GM19193 (cell line): Measurements from ENCODE around the gene ZMAT5.

ENCODE experiments used
- POLR2A ChIP-seq: IDR thresholded peaks from 4 replicates; pipeline ENCODE4 v1.6.1; 2011; ENCODE audit not compliant: insufficient read depth, insufficient read length; ENCODE audit errors: extremely low read depth

ZMAT5 gene

DNA sequence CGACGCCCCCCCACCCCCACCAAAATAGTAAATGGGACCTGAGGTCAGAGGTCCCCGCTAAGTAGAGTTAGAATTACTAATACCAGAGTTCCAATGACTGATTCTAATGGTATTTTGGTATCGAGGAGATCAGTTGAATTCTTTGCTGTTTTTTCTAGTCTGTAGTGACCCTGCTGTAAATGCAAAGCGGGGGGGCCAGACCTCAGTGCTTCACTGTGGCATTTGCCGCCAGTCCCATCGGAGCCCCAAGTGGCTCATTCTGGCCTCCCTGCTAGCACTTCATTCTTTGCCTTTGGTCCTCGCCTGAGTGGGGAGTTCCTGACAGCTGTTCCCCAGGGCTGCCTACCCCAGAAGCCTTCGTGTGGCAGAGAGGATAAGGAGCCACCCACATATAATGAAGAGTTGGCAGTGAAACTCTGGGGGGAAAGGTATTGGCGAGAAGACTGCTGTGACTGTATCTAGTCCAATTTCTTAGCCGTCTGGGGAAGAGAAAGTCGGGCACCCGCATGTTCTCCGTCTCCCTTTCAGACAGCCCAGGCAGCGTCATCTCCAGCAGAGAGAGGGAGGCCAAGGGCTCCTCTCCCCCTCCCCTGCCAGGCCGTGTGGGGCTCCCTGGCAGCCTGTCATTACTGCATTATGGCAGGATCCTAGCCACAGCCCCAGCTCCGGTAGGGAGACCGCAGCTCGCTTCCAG is 66.5 kb downstream of the ZMAT5 start:
- no peak for TF ChIP-seq POLR2A

DNA sequence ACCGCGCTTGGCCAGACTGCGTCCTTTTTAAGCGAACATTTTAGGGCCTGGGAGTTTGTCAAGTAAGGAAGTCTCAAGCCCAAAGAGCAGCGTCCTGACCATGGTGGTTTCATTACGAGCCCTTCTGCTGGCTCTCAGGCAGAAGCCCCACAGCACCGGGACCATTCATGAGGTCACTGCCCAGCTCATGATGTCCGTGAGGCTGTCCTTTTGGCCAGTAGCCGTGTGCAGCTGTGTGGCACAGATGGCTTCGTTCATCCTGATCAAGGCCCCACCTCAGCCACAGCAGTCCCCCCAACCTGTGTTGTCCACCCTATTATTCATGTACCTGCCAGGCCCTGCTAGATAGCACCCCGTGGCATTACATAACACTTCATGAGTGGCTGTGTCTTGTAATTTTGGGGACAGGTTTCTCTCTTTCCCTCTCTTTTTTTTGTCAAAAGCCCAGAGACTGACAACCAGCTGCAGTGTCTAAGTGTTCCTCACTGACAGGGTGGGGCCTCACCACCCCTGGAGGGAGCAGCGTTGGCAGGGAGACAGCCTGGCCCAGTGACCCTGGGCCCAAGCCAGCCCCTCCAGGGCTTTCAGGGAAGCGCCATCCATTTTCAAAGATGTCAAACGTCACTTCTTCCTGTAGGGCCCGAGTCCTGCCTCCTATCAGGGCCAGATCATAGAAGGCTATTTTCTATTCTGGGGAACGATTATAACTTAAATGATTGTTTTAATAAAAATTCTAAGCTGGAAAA is 68.8 kb downstream of the ZMAT5 start:
- no peak for TF ChIP-seq POLR2A

DNA sequence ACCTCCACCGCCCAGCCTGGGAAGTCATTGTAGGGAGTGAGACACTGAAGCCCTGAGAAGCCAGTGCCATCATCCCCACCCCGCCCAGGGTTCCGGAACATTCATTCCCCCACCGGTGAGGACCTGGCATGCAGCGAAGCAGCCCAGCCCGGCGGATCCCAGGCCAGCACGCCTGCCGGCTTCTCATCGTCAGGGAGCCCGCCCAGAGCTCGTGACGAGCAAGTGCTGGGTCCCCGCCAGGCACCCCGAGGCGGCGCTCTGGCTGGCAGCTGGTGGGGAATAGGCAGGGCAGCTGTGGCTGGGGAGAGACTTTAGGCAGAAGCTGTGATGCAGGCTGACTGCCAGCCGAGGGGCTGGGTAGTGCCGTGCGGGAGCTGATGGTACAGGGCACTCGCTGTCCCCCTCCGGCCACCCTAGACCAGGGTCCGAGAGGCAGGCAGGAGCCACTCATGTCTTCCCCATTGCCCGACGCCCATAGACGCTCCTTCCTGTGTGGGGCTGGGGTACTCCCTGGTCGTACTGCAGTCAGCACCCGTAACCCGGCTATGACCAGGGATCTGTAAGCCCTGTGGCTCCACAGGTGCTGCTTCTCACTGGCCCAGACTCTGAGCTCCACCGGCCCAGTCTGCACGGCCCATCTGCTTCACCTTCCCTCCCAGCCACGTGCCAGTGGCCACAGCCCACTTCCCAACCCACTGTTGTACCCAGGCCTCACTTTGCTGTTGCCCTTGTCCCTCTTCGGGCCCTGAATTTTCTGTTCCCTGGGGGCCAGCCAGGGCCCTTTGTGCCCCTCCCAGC is 71.5 kb downstream of the ZMAT5 start:
- no peak for TF ChIP-seq POLR2A

DNA sequence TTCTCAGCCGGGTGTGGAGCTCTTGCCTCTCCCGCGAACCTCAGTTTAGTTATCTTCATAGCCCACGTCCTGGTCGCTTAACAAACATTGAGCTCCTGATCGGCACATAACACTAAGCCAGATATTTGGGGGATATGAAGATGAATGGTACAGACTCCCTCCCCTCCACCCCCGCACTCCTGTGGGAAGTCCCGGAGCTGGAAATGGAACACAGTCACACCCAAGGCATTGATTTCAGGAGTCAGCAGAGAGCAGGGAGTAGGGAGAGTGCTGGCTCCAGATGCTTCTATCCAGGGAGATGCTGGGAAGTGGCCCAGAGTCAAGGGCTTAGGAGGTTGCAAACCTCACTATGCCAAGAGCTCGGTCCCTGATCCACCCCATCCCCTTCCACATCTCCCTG is 73.1 kb downstream of the ZMAT5 start:
- TF ChIP-seq POLR2A = no peak

DNA sequence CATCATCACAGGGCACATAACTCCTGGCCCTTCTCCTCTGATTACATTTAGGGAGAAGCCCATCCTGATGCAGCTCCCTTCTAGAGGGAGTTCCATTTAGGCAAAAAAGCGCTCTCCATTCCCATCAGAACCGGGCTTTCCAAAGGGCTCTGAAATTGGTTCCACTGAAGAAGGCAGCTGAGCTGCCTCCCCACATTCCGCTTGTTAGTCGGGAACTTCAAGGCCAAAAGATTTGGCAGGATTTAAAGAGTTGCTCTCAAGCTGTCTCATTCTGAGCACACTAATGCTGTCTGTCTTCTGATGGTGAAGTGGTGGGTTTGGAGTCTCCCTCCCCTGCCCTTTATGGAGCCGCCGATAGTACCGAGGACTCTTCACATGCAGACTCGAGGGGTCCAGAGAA is 73.6 kb downstream of the ZMAT5 start:
- TF ChIP-seq POLR2A = no peak

DNA sequence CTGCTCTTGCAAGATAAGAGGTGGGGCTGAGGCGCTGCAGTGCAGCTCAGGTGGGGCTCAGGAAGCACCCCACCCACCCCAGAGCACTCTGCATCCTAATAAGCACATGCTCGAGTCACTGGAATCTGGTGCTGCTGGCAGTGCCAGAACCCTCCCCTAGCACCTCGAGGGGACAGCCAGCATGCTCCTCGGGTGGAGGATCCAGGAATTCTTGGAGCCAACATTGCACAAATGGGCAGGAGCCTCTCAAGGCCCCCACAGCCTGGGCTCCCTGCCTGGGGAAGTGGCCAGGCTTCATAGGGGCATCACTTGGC is 74.5 kb downstream of the ZMAT5 start:
- TF ChIP-seq POLR2A = no peak

DNA sequence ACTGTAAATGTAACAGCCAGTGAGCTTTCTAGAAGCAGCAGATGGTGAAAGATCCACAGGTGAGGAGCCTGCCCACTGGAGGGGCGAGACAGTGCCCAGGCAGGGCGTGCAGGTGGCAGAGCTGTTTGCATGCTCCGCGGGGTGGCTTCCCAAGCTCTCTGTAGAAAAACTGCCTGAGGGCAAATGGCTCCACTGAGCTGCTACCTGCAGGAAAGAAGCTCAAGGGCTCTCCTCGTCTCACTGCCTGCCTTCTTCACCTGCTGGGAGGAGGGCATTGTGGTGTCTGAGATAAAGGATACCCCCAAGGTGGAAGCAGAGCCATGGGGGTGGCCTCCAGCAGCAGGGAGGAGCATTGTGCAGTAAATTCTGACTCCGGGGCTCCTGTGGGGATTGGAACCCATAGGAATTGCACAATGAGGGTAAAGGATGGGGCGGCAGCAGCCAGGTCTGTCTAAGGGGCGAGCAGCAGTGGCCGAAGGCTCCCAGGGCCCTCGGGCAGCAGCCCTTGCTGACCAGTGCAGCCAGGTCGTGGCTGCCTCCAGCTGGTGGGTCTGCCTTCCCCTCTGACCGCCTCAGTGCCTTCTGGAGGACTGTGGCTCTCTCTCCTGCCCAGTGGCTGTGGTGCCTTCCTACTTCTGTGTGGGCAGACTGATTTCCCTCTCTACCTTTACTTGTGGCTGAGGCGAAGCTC is 75.0 kb downstream of the ZMAT5 start:
- TF ChIP-seq POLR2A = no peak

DNA sequence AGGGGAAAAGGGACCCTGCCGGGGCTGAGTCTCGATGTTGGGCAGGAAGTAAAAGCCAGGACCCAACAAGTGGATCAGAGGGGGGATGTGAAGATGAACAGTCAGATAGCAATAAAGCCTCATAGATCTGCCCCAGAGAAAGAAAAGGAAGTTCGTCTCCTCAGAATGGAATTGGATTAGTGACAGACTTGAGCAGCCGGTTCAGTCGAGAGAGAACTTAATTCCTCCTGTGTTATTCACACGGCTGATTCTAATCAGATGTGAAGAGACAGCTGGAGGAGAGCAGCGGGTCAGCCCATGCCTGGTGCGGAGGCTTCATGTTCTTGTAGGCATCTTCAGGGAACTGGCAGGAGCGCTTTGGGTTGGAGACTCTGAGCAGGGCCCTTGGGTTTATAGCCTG is 76.3 kb downstream of the ZMAT5 start:
- no peak for TF ChIP-seq POLR2A

DNA sequence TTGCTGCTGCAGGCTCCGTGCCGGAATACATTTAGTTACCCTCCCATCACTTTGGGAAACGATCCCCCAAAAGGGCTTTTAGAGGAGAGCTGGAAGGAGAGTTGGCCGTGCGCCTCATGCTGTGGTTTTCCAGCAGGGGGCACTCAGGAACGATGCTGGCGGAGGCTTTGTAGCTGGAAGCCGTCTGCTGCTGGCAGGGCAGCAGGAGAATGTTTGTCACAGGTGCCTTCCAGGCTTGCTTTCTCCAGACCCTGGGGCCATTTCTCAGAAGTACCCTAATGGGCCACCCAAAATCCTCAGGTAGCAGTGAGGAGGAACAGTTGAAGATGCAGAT is 77.0 kb downstream of the ZMAT5 start:
- TF ChIP-seq POLR2A = no peak

DNA sequence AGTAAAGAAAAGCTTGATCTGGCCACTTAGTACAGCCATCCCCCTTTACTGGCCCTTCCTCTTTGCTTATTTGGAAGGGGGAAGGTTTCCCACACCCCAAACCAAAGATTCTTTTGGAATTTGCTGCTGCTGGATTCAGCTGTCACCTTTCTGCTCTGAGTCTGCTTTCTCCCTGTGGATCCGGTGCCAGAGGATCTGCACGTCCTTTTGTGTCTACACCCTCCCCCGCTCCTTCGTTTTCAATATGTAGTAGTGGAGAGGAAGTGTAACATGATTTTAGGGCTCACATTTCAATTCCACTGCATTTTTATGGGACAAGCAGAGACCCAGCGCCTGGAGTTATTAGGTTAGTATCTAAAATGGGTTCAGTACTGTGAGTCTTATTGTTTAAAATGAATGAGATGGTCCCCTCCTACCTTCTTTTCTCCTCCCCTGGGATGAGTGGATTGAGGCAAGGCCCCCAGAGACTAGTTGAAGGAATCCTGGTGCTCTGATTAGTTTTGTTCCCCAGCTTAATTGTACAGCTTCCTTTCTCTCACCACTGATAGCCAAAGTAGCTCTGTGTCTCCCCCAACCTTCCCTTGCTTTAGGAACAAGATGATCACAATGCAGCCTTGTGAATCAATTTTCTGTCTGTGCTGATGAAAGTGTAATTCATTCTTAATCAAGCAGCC is 77.5 kb downstream of the ZMAT5 start:
- no peak for TF ChIP-seq POLR2A

DNA sequence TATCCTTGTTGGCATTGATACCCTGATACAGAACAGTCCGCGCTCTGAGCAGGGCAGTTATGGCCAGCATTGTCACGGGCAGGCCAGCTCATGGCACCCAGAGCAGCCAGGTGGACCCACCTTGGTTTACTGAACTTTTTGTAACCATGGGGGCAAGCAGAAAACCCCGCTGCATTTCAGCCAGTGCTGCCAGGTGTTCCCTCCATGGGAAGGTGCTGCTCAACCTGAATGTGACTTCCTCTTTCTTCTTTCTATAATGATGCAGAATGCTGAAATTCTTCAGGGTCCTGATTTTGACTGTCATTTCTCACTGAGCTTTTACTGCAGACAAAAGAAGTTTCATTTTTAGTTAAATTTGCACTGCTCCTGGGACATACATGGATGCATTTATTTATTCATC is 82.6 kb downstream of the ZMAT5 start:
- no peak for TF ChIP-seq POLR2A

DNA sequence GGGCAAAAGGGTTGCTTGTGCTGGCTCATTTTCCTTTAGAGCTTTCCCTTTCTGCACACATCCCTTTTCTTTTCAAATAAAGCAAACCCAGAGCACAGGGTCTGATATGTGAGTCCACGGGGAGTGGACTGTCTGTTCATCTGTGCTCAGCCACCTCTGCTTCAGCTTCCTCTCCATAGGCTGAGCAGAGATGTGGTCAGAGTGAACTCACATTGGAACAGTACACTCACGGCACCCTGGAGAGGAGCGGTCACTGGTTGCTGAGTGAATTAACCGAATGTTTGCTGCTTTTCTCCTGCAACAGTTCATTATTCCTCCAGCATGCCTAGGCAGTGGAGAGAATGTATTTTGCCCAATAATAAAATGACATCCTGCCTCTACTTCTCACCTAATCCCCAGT is 83.3 kb downstream of the ZMAT5 start:
- no peak for TF ChIP-seq POLR2A
